HG02943 (cell line): ENCODE results near the gene UGT1A9.

Experiments
- ATAC-seq: cut with Tn5 transposase; IDR thresholded peaks from one replicate; pipeline ENCODE4 v1.9.1; 2021; ENCODE audit warnings: mild to moderate bottlenecking, low read depth, moderate library complexity; ENCODE audit not compliant: unreplicated experiment

The UGT1A9 gene

DNA sequence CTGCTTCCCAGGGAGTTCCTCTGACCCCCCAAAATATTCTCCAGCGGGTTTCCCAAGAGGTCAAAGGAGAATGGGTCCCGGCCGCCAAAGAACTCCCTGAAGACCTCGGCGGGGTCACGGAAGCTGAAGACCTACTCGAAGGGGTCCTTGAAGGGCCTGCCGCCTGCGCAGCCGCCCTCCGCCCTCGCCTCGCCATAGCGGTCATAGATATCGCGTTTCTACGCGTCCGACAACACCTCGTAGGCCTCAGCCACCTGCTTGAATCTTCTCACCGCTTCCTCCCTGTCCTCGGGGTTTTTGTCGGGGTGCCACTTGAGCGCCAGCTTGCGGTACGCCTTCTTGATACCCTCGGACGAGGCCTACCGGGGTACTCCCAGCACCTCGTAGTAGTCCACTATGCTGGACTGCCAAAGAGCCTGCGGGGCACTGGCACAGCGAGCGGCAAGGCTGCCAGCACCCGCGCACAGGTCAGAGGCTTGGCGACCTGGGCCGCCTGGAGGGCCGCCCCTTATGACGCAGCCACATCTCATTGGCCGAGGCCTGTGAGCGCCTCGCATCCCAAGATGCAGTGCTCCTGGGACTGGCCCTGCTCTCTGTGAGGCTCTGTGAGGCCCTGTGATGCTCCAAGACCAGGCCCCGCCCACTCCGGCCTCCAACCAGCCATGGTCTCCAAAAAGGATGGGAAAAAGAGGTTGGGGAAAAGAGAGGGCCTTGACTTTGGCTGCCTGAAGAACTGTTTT, 83.3 kb downstream of the UGT1A9 start:
- no peak for ATAC-seq

DNA sequence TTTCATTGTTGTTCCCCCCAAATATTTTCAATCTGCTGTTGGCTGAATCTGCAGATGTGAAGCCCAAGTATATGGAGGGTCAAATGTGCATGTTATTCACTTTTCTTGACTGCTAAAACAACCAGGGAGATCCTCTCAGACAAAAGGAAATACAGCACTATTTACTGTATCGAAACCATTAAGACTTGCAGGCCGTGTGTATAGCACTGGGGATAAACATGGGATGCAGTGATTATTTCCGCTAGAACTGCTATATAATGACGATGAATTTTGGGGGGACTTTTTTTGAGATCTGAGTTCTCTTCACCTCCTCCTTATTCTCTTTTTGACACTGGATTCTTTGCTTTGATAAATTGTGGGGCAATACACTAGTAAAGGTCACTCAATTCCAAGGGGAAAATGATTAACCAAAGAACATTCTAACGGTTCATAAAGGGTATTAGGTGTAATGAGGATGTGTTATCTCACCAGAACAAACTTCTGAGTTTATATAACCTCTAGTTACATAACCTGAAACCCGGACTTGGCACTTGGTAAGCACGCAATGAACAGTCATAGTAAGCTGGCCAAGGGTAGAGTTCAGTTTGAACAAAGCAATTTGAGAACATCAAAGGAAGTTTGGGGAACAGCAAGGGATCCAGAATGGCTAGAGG, 84.9 kb downstream of the UGT1A9 start:
- no peak for ATAC-seq

DNA sequence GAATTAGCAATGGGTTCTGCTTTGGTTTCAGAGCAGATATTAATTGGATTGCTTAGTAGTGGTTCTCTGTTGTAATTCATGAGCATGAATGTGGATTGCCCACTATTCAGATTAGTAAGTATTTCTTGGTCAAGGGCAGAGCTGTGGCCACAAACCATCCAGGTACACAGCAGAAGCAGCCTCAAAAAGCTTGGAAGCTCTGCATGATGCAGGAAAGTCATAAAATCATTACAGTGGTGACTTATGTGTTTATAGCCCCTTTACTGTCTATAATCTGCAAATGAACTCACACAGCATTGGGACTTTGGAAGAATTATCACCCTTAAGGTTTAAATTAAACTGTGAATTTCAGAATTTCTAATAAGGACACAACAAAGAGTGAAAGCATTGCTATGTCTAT, 86.4 kb downstream of the UGT1A9 start:
- ATAC-seq = no peak

DNA sequence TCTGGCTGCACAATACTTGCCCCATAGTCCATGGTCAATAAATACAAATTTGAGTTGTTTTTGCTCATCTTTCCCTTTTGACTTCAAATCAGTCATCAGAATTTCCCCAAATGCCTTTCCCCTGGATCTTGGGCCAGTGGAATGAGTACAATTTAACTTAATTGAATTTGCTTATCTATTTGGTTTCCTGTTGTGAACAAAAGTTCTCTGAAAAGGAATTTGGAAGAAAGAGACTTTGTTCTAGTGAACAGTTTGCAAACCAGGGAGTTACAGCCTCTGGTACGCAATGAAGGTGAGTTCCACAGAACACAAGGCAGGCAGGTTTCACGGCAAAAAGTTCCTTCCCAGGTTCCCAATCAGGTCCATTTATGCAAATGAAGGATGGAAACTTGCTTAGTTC, 87.2 kb downstream of the UGT1A9 start:
- ATAC-seq = no peak

DNA sequence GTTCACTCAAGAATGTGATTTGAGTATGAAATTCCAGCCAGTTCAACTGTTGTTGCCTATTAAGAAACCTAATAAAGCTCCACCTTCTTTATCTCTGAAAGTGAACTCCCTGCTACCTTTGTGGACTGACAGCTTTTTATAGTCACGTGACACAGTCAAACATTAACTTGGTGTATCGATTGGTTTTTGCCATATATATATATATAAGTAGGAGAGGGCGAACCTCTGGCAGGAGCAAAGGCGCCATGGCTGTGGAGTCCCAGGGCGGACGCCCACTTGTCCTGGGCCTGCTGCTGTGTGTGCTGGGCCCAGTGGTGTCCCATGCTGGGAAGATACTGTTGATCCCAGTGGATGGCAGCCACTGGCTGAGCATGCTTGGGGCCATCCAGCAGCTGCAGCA, 88.3 kb downstream of the UGT1A9 start, which contains the start of gene UGT1A1:
Gene UGT1A1 (plus strand): TSS at position 228 of the 400 bp plus-strand sequence. CDS start 18 bp downstream, at position 246.
- ATAC-seq = no peak

DNA sequence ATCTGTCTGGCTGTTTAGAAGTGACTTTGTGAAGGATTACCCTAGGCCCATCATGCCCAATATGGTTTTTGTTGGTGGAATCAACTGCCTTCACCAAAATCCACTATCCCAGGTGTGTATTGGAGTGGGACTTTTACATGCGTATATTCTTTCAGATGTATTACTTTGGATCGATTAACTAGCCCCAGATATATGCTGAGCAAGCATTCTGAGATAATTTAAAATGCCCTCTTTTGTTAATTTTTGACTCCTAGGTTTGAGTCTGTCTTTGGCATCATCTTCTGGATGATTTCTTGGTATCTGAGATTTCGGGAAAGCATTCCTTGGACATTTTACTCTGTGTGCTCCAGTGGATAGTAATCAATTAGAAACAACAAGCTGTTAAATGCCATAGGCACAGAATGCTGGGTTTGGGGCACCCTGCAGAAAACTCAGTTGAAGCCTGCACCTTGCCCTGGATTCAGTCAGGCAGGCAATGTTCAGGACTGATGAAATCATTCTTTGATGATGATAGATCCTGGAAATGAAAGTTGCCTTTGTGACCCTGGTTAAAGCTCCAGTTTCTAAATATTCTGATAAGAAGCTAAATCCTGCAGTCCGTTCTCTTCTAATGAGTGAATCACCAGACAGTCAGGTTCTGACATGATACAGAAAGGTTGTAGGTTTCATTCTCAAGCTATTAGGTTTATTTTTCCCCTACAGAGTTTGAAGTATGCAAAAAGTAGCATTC, 89.5 kb downstream of the UGT1A9 start:
- no peak for ATAC-seq

DNA sequence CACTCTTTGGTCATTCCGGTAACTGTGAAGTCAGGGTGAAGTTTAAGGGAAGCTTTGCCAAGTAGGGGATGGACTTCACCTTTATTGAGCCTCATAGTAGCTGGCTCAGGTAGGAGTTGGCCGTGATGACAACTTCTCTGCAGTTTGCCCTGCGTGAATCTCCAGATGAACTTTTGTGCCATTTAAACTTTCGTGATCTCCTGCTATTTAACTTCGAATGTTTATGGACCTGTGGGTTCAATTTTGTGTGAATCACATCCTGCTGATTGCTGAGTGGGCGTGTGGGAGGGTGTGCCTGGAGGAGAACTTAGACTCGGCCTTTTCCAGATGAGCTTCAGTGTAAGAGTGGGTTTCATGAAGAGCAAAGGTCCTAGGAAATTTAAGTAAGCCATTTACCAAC, 92.6 kb downstream of the UGT1A9 start:
- ATAC-seq = no peak

DNA sequence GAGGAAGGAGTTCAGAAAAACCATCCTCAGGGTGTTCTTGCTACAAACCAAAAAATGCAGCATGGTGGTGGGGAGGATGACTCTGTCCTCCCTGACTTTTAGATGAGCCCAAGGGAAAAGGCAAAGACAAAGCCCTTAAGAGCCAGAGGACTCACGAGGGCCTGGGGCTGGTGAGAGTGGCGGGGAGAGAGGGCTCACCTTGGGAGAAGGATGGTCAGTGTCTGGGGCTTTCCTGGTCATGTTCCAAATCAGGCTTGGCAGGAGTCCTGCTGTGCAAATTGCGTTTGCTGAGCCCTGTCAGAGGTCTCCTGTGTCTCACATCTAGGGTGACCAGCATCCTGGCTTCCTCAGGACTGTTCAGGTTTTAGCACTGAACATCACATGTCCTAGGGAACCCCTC, 93.1 kb downstream of the UGT1A9 start:
- ATAC-seq = no peak

DNA sequence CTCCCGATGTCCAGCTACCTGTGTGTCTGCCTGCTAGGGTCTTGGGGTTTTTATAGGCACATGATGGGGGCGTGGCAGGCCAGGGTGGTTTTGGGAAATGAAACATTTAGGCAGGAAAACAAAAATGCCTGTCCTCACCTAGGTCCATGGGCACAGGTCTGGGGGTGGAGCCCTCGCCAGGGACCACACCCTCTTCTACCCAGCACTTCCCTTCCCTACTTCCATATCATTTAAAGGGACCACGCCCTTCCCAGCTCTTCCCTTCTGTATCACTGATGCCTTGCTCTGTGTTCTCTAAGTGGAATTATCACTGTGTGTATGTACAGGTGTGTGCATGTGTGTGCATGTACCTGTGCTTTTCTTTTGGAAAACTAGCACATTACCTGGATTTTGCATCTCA, 94.7 kb downstream of the UGT1A9 start:
- ATAC-seq = no peak

DNA sequence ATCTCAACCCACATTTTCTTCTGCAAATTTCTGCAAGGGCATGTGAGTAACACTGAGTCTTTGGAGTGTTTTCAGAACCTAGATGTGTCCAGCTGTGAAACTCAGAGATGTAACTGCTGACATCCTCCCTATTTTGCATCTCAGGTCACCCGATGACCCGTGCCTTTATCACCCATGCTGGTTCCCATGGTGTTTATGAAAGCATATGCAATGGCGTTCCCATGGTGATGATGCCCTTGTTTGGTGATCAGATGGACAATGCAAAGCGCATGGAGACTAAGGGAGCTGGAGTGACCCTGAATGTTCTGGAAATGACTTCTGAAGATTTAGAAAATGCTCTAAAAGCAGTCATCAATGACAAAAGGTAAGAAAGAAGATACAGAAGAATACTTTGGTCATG, 96.4 kb downstream of the UGT1A9 start:
- ATAC-seq = no peak

DNA sequence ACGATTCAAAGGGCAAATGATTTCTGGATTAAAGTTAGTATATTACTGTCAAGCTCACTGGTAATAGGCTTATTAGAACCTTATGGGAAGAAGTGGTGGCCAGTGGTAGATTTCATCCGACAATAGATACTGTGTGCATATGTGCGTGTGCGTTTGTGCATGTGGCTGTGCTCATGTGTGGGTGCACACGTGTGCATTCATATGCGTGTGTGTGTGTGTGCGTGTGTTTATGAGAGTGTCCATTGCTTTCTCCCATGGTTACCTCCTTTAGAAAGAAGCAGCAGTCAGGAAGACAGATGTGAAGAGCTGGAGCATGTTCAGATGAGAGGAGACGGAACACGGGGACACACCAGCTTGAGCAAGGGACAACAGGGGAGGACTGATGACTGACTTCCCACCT, 97.6 kb downstream of the UGT1A9 start:
- no peak for ATAC-seq

DNA sequence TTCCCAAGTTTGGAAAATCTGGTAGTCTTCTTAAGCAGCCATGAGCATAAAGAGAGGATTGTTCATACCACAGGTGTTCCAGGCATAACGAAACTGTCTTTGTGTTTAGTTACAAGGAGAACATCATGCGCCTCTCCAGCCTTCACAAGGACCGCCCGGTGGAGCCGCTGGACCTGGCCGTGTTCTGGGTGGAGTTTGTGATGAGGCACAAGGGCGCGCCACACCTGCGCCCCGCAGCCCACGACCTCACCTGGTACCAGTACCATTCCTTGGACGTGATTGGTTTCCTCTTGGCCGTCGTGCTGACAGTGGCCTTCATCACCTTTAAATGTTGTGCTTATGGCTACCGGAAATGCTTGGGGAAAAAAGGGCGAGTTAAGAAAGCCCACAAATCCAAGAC, 100.5 kb downstream of the UGT1A9 start:
- no peak for ATAC-seq

DNA sequence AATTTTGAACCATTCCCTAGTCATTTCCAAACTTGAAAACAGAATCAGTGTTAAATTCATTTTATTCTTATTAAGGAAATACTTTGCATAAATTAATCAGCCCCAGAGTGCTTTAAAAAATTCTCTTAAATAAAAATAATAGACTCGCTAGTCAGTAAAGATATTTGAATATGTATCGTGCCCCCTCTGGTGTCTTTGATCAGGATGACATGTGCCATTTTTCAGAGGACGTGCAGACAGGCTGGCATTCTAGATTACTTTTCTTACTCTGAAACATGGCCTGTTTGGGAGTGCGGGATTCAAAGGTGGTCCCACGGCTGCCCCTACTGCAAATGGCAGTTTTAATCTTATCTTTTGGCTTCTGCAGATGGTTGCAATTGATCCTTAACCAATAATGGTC, 100.9 kb downstream of the UGT1A9 start:
- no peak for ATAC-seq

DNA sequence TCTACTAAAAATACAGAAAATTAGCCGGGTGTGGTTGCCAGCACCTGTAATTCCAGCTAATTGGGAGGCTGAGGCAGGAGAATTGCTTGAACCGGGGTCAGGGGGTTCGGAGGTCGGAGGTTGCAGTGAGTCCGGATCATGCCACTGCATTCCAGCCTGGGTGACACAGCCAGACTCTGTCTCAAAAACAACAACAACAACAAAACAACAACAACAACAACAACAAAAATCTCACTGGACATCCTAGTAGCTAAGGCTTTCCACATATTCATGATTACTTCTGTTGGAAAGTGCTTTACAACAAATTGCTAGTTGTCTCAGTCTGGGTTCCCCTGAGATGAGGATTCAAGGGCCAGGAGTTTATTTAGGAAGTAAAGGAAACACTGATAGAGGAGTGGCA, 102.2 kb downstream of the UGT1A9 start:
- ATAC-seq = no peak

DNA sequence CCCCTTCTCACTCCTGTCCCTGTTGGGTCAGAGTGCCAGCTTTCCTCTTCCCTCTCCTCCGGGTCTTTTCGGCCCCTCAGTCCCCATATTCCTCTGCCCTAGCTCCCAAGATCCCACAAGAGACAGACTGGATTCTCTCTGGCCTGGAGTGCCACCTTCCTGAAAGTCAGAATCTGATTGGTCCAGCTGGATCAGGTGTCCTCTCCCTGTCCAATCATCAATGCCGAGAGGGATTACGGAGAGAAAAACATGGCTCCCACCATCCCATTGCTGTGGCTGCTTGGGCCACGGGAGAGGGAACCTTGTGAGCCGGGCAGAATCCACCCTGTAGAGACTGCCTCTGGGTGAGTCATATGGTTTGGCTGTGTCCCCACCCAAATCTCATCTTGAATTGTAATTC, 103.7 kb downstream of the UGT1A9 start:
- ATAC-seq = no peak

DNA sequence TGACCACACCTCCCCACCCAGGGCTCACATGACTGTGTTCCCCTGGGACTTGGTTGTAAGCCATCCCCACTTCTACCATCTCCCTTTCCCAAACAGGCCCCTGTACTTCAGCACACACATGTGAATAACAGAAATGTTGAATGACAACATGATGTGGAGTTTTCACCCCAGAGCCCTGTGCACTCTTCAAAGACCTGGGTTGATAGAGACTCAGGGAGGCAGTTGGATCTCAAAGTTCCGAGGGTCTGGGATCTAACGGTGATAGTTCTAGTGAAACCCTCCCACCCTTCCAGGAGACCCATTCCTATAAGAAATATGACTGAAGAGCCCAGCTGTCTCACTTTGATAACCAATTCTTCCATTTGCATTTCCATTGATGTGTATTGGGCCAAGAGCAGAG, 106.3 kb downstream of the UGT1A9 start, which contains the start of gene MROH2A:
Gene MROH2A (plus strand): TSS at position 301 of the 400 bp plus-strand sequence. CDS start 1,029 bp downstream, outside the sequence.
- ATAC-seq = no peak

DNA sequence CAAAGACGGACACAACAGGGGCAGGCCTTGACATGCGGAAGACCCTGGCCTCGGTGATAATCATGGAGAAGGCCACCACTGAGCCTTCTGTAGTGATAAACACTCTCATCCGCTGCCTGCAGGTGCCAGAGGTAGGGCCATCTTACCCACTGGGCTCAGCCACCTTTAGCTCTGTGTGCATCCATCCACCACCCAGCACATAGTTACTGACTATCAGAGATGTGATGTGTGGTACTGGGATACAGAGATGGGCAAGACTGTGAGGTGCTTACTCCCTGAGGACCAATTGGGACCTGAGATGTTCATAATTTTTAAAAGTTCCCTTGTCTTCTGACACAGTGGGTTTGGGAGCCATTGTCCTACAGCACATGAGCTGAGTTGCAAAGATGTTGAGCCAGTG, 108.0 kb downstream of the UGT1A9 start:
- no peak for ATAC-seq

DNA sequence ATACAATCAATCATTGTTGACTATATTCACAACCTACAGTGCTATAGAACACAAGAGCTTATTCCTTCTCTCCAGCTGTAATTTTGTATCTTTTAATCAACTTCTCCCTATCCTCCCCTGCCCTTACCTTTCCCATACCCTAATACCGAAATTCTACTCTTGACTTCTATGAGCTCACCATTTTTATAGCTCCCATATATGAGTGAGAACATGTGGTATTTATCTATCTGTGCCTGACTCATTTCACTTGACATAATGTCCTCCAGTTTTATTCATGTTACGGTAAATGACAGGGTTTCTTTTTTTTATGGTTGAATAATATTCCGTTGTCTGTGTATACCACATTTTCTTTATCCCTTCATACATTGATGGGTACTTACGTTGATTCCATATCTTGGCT, 109.1 kb downstream of the UGT1A9 start:
- no peak for ATAC-seq

DNA sequence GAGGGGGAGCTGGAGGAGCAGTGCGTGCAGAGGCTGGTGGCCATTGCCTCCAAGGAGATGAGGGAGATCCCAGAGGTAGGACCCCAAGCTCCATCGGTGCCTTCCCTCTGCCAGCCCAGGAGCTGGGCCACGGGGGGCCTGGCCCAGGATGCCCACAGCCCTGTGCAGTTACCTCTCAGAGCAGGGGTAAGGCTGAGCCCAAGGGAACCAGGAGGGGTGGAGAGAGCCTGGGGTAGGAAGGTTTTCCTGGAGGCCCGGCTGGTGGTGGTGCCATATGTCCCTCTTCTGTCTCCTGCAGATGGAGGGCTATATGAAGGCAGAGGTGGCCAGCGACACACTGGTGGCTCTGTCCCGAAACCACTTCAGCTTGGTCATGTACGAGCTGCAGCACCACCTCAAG, 117.9 kb downstream of the UGT1A9 start:
- no peak for ATAC-seq

DNA sequence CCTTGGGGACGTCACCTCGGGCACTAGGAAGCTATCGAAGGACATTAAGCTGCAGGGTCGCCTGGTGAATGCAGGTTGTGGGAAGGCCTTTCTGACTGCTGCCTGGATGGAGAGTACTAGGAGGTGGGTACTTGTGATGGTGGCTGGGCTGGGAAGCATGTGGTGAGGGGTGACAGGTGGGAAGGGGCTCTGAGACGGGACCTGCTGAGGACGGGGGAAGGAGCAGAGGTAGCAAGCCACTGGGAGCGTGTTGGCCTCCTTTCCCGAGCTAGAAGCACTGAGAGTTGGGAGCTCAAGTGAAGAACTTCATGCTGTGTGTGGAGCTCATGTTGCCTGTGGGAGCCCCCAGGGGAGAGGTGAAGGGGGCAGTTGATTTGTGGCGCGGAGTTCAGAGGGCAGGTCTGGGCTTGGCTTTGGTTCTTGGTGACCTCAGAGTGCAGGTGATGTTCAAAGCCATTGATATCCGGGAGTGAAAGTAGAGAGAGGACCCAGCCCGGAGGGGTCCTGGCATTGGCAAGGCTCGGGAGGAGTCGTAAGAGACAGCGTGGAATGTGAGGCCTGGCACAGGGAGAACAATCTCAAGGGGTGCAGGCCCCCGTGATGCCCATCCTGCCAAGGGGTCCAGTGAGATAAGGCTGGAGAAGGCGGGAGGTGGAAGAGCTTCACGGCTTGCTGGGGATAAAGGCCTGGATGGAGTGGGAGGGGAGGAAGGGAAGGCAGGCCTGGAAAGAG, 119.6 kb downstream of the UGT1A9 start:
- ATAC-seq = no peak

DNA sequence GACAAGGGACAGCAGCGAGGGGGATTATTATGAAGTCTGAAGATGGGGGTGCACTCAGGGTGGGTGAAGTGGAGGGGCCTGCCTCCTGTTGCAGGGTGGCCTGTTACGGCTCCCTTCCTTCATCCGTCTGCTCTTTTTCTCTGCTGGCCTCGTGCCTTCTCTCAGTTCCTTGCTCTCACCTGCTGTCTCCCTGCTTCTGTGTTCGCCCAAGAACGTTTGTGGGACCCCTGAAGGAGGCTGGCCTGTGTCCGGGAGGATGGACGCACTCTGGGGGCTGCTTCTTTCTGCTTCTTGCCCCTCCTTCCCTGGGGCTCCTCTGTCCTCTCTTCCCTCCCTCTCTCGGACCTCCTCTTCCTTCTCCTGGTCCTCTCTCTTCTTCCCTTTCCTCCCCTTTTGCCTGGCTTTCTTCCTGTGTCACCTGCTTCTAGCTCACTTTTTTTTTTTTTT, 120.2 kb downstream of the UGT1A9 start:
- no peak for ATAC-seq
